GM10266 (cell line): ENCODE results near the gene ITGB5.

Experiments
- DNase-seq: peaks from one replicate; pipeline ENCODE4 v3.0.0; 2012; ENCODE audit errors: extremely low spot score
- CTCF ChIP-seq: IDR thresholded peaks from 2 replicates; pipeline ENCODE4 v1.5.1; 2012; ENCODE audit warnings: mild to moderate bottlenecking, low read depth; ENCODE audit not compliant: control insufficient read depth, insufficient read depth; ENCODE audit errors: missing control alignments

ITGB5 gene

GRCh38 chr3:124747111-124747981 is 139.8 kb downstream of the ITGB5 start:
- TF ChIP-seq CTCF, result no peak
- DNase-seq, result no peak

- DNase-seq, result no peak
- no peak for TF ChIP-seq CTCF
Measured at GRCh38 chr3:124745756-124746155, 141.4 kb downstream of the ITGB5 start.

GRCh38 chr3:124741027-124741426 is 146.1 kb downstream of the ITGB5 start:
- no peak for TF ChIP-seq CTCF
- DNase-seq, result no peak

GRCh38 chr3:124731760-124732159 is 155.4 kb downstream of the ITGB5 start:
- DNase-seq, result no peak
- TF ChIP-seq CTCF, result no peak

- TF ChIP-seq CTCF, result no peak
- DNase-seq, result no peak
Measured at GRCh38 chr3:124730941-124731297, 156.2 kb downstream of the ITGB5 start.

- no peak for TF ChIP-seq CTCF
- peak; percentile 89 for DNase-seq
Measured at GRCh38 chr3:124730129-124730940, 156.8 kb downstream of the ITGB5 start, which contains the start of gene UMPS. TSS of gene UMPS (plus strand) at chr3:124730452. CDS start at chr3:124730472, 20 bp downstream.
